ENCODE measurements around the gene TTC28. TPM values are rescaled to one million over a fixed set of nuclear protein-coding genes. Genes with fewer than 3 reads are reported as not detected.
"Not testable (repeated sequence)": the region's sequence is repeated elsewhere in the genome, so short reads cannot be mapped to it uniquely, and the experiment has no call there.

TTC28 gene
- total RNA-seq, 8 experiments from 2014 or later: 19.2 to 51.4 (median 26.6) TPM

DNA sequence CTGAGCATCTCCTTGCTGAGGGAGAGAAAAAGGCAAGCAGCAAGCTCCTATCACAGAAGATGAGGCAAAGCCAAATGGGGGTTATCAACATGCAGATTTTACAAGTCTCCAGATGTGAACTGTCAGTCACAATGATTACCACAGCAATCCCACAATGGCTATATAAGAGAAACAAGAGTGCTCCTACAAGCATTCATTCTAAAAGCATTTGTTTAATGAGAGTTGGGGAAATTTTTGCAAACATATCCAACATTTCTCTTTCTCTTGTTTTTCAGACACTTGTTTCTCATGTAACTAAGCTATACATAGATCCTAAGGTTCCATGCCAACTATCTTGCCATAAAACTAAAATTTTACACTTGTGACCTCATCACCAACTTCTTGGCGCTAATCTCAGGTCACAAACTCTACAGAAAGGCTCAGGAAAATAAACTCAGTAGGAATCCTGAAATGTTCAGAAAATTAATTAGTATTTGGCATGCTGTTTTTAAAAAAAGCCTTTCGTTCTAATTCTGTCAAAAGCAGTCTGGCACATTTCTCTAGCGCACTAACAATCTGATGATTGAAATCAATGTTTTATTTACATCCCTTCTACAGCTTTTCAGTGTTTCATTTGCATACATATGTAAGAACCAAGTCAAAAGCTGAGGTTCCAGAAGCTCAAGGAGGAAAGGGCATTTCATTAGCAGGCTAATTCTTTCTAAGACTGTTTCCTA is 199.5 kb downstream of the TTC28 start:
- in situ Hi-C loops (cut with MboI; ENCODE audit: low pct_unique_long_range_greater_than_20kb in 2 of 9, low sequenced_read_pairs in 9 of 9, unreplicated experiment in 9 of 9): no loop called here
- Histone ChIP-seq H3K4me3 (no peak overlapping the region), H3K4me1 (replicated peaks in 1 of 2) (peaks cover 0 to 18% of the 10 kb centered on the region in 2 donors), H3K27ac (no peak overlapping the region)
- WGBS, 10 experiments: 40 to 100% (median 87%) methylated on average over 1 to 3 of the region's 3 CpGs
- ATAC-seq (replicated peaks in 6 of 8): no peak

DNA sequence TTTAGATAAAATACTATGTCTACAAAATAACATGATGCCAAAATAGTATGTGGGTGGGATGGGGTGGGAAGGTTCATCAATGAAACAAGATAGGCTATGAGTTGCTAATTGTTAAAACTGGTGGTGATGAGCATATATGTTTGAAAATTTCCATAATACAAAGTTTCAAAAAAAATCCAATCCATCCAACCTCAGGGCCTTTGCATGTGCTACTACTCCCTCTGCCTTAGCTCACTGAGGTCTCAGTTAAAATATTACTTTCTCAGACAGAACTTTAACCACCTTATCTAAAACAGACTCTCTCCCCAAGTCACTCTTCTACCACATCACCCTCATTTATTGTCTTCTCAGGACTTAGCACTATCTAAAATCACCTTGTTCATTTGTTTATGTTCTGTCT is 201.1 kb downstream of the TTC28 start:
- in situ Hi-C loops (cut with MboI; ENCODE audit: low pct_unique_long_range_greater_than_20kb in 2 of 9, low sequenced_read_pairs in 9 of 9, unreplicated experiment in 9 of 9): no loop called here
- Histone ChIP-seq H3K4me3 (no peak overlapping the region), H3K4me1 (replicated peaks in 1 of 2) (peaks cover 0 to 18% of the 10 kb centered on the region in 2 donors), H3K27ac (no peak overlapping the region)
- ATAC-seq (replicated peaks in 6 of 8): no peak

DNA sequence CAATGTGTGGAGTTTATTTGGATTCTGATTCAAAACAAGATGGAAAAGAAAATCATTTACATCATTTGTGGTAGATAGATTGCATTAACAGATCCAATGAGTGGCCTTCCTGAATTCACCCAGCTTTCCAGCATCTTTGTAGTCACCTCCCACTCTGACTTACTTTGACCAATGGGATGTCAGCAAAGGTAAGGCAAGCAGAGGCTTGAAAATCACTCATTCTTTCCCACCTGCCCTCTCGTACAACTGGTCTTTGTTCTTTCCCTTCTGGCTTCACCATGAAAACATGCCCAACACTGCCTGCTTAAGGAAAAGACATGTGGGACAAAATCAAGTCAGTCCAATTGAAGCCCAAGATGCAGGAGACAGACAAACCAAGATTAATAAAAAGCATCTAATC is 202.1 kb downstream of the TTC28 start:
- no peak overlapping the region for H3K4me3 ChIP-seq
- H3K27ac ChIP-seq: no peak overlapping the region
- 83 to 100% (median 100%) methylated on average over 1 of the region's 1 CpG; no CpG with 5 or more reads in 5 of the 10 experiments for WGBS, 10 experiments
- H3K4me1 ChIP-seq (replicated peaks in 1 of 2): peaks cover 0 to 18% of the 10 kb centered on the region in 2 donors
- in situ Hi-C loops (cut with MboI; ENCODE audit: low pct_unique_long_range_greater_than_20kb in 2 of 9, low sequenced_read_pairs in 9 of 9, unreplicated experiment in 9 of 9): no loop called here
- no peak for ATAC-seq (replicated peaks in 6 of 8)

DNA sequence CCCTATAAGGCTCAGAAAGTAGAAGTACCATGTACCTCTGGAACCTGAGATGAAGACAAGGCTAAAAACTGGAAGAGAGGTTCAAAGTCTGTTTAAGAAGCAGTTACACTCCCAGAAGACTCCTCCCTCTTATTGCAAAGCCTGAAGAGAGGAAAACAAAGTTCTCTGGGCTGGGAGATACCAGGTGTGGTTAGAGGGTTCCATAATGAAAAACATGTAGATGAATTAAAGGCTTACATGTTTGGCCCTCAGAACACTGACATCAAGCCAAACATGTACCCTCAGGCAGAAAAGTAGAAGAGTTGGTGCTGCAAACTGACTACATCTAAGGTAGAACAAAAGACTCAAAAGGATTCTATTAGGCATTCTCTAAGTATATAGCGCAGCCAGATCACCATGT is 205.3 kb downstream of the TTC28 start:
- peak in 2 of 8 experiments; percentile 33 to 73 for ATAC-seq (replicated peaks in 6 of 8)
- H3K4me3 ChIP-seq: no peak overlapping the region
- H3K27ac ChIP-seq: no peak overlapping the region
- H3K4me1 ChIP-seq (replicated peaks in 1 of 2): peaks cover 4 to 12% of the 10 kb centered on the region in 2 donors
- 67 to 100% (median 88%) methylated on average over 1 of the region's 1 CpG; no CpG with 5 or more reads in 1 of the 10 experiments for WGBS, 10 experiments
- in situ Hi-C loops (cut with MboI; ENCODE audit: low pct_unique_long_range_greater_than_20kb in 2 of 9, low sequenced_read_pairs in 9 of 9, unreplicated experiment in 9 of 9): no loop called here

DNA sequence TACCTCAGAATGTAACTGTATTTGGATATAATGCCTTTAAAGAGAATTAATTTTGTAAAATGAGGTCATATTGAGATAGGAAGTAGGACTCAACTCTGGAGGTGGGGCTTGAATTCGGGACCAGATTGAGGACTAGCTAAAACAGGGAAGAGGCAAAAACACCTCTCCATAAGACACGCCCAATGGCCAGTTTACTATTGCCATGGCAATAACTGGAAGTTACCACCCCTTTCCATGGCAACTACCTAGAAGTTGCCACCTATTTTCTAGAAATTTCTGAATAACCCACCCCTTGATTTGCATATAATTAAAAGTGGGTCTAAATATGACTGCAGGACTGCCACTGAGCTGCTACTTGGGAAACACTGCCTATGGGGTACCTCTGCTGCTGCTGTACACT is 206.4 kb downstream of the TTC28 start:
- peaks cover 4 to 12% of the 10 kb centered on the region in 2 donors for H3K4me1 ChIP-seq (replicated peaks in 1 of 2)
- H3K4me3 ChIP-seq: no peak overlapping the region
- ATAC-seq (replicated peaks in 6 of 8): peak in 3 of 8 experiments; percentile 25 to 65 (median 37)
- in situ Hi-C loops (cut with MboI; ENCODE audit: low pct_unique_long_range_greater_than_20kb in 2 of 9, low sequenced_read_pairs in 9 of 9, unreplicated experiment in 9 of 9): no loop called here
- H3K27ac ChIP-seq: no peak overlapping the region
- 86 to 100% (median 100%) methylated on average over 1 to 2 of the region's 2 CpGs for WGBS, 10 experiments

GRCh38 chr22:28467055-28467454 is 212.6 kb downstream of the TTC28 start:
- in situ Hi-C loops (cut with MboI; ENCODE audit: low pct_unique_long_range_greater_than_20kb in 2 of 9, low sequenced_read_pairs in 9 of 9, unreplicated experiment in 9 of 9): not testable (repeated sequence)

DNA sequence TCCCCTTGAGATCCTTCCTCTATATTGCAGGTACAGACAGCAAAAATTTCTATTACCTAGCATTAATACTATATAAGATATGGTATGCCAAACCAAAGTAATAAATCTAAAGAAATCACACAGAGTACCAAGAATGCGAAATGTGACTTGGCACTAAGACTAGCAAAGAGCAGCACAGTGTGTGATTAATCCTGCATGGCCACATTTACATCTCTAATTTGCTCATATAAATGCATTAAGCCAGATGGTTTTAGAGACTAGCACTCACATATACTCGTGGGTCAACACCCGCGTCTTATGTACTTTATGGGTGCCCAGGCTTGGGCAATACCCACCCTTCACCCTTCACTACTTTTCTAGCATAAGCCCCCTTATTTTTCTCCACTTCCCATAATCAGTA is 213.2 kb downstream of the TTC28 start:
- 0 to 100% (median 93%) methylated on average over 1 to 4 of the region's 4 CpGs; no CpG with 5 or more reads in 2 of the 10 experiments for WGBS, 10 experiments
- no peak overlapping the region for H3K27ac ChIP-seq
- in situ Hi-C loops (cut with MboI; ENCODE audit: low pct_unique_long_range_greater_than_20kb in 2 of 9, low sequenced_read_pairs in 9 of 9, unreplicated experiment in 9 of 9): no loop called here
- H3K4me1 ChIP-seq (replicated peaks in 1 of 2): peaks cover 0 to 6% of the 10 kb centered on the region in 2 donors
- ATAC-seq (replicated peaks in 6 of 8): peak in 5 of 8 experiments; percentile 36 to 87 (median 45)
- no peak overlapping the region for H3K4me3 ChIP-seq

More at GRCh38 chr22:28467055-28467454, 212.6 kb downstream of the TTC28 start:
- not testable (repeated sequence) for H3K4me3 ChIP-seq; ATAC-seq (replicated peaks in 6 of 8); H3K27ac ChIP-seq
- H3K4me1 ChIP-seq (replicated peaks in 1 of 2): peaks cover 4 to 12% of the 10 kb centered on the region in 2 donors
- 0 to 100% (median 88%) methylated on average over 1 of the region's 1 CpG; no CpG with 5 or more reads in 3 of the 10 experiments for WGBS, 10 experiments

GRCh38 chr22:28465841-28466240 is 213.8 kb downstream of the TTC28 start:
- H3K27ac ChIP-seq: no peak overlapping the region
- in situ Hi-C loops (cut with MboI; ENCODE audit: low pct_unique_long_range_greater_than_20kb in 2 of 9, low sequenced_read_pairs in 9 of 9, unreplicated experiment in 9 of 9): no loop called here
- peaks cover 0 to under 1% of the 10 kb centered on the region in 2 donors for H3K4me1 ChIP-seq (replicated peaks in 1 of 2)
- H3K4me3 ChIP-seq: no peak overlapping the region
- 40 to 100% (median 81%) methylated on average over 1 of the region's 1 CpG; no CpG with 5 or more reads in 4 of the 10 experiments for WGBS, 10 experiments
- no peak for ATAC-seq (replicated peaks in 6 of 8)

DNA sequence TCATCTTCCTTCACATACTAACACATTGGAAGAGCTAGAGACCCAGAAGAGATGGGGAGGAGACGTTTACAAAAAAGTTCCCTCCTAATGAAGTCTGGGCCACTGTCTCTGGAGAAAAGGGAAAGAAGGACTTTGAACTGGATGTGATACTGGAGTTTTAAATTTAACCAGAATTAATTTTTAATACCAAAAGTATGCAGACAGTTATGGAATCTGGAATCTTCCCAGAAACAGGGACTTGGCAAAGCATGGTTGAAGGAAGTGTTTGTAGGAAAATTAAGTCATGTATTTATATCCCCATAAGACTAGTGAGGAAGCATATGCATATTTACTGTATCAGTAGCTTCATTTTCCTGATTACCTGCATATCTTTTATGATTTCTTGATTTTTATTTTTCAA is 215.5 kb downstream of the TTC28 start:
- no peak for ATAC-seq (replicated peaks in 6 of 8)
- no peaks in the 10 kb centered on the region for H3K4me1 ChIP-seq (replicated peaks in 1 of 2)
- no peak overlapping the region for H3K27ac ChIP-seq
- in situ Hi-C loops (cut with MboI; ENCODE audit: low pct_unique_long_range_greater_than_20kb in 2 of 9, low sequenced_read_pairs in 9 of 9, unreplicated experiment in 9 of 9): no loop called here
- 33 to 100% (median 90%) methylated on average over 1 of the region's 1 CpG; no CpG with 5 or more reads in 1 of the 10 experiments for WGBS, 10 experiments
- H3K4me3 ChIP-seq: no peak overlapping the region

DNA sequence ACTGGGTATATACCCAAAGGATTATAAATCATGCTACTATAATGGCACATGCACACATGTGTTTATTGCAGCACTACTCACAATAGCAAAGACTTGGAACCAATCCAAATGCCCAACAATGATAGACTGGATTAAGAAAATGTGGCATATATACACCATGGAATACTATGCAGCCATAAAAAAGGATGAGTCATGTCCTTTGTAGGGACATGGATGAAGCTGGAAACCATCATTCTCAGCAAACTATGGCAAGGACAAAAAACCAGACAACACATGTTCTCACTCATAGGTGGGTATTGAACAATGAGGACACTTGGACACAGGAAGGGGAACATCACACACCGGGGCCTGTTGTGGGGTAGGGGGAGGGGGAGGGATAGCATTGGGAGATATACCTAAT is 216.2 kb downstream of the TTC28 start:
- H3K4me1 ChIP-seq (replicated peaks in 1 of 2); H3K4me3 ChIP-seq; H3K27ac ChIP-seq; in situ Hi-C loops (cut with MboI; ENCODE audit: low pct_unique_long_range_greater_than_20kb in 2 of 9, low sequenced_read_pairs in 9 of 9, unreplicated experiment in 9 of 9); ATAC-seq (replicated peaks in 6 of 8): not testable (repeated sequence)
- WGBS, 10 experiments: no CpG with 5 or more reads among the region's 1 CpG

DNA sequence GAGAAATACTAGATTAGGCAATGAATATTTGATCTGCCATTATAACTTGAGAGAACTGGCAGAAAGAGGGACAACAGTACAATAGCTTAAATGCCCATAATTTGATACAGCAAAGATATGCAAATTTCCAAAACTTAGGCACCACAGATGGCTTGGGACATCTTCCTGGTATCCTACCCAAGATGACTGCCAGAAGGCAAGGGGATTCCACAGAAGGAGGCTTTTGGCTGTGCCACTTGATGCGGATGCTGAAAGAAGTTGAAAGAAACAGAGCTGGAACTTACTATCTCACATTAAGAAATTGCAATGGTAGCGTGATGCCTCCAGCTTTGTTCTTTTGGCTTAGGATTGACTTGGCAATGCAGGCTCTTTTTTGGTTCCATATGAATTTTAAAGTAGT is 216.7 kb downstream of the TTC28 start:
- in situ Hi-C loops (cut with MboI; ENCODE audit: low pct_unique_long_range_greater_than_20kb in 2 of 9, low sequenced_read_pairs in 9 of 9, unreplicated experiment in 9 of 9): no loop called here
- no peak for ATAC-seq (replicated peaks in 6 of 8)
- WGBS, 10 experiments: 86 to 100% (median 100%) methylated on average over 1 to 2 of the region's 2 CpGs; no CpG with 5 or more reads in 2 of the 10 experiments
- Histone ChIP-seq H3K4me1 (replicated peaks in 1 of 2) (no peaks in the 10 kb centered on the region), H3K4me3 (no peak overlapping the region), H3K27ac (no peak overlapping the region)

DNA sequence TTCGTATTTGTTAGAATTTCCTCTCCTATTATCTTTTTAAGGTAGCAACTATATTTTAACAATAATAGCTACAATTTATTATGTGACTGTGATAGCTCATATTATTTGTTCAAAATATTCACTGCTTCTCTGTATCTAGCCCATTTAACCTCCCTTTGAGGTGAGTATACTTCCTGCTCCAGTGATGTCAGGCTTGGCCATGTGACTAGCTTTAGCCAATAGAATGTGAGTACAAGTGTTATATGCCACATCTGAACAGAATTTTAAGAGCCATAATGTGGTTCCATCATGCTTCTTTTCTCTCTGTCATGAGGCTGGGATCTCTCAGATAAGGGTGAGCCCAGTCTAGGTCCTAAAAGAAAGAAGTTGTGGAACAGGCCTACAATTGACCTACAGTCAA is 217.6 kb downstream of the TTC28 start:
- Histone ChIP-seq H3K4me1 (replicated peaks in 1 of 2) (no peaks in the 10 kb centered on the region), H3K4me3 (no peak overlapping the region), H3K27ac (no peak overlapping the region)
- 92 to 100% (median 100%) methylated on average over 1 of the region's 1 CpG for WGBS, 10 experiments
- ATAC-seq (replicated peaks in 6 of 8): no peak
- in situ Hi-C loops (cut with MboI; ENCODE audit: low pct_unique_long_range_greater_than_20kb in 2 of 9, low sequenced_read_pairs in 9 of 9, unreplicated experiment in 9 of 9): no loop called here

DNA sequence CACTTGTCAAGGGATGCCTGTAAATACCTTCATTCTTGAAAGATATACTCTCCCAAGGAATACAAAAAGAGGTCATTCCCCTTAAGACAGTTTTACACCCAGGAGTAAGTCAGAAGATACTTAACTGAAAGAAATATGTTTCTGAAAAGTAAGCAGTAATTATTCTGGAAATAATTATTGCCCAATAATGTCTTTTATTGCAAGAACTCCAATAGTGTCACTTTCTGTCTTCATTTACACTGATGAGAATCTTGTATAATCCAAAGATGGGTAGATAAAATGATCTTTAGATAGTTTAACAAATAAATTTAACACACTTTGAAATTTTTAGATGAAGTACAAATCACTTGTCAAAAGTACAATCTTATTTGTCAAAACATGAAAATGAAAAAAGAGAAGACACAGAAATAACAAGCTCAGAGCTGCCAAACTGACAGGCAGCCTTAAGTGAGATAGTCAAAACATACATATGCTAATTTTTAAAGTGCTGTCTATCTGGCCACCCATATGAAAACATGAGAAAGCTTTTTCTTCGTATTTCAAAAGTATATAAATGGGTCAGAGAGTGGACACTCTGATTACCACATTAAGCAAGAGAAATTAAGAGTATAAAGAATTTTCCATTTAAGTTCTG is 225.1 kb downstream of the TTC28 start:
- no peaks in the 10 kb centered on the region for H3K4me1 ChIP-seq (replicated peaks in 1 of 2)
- H3K4me3 ChIP-seq: no peak overlapping the region
- ATAC-seq (replicated peaks in 6 of 8): no peak
- in situ Hi-C loops (cut with MboI; ENCODE audit: low pct_unique_long_range_greater_than_20kb in 2 of 9, low sequenced_read_pairs in 9 of 9, unreplicated experiment in 9 of 9): no loop called here
- WGBS, 10 experiments: 11 to 100% (median 68%) methylated on average over 1 of the region's 1 CpG; no CpG with 5 or more reads in 4 of the 10 experiments
- H3K27ac ChIP-seq: no peak overlapping the region

Data from motor neuron (in vitro differentiated cells).